AG09309 (cell line): Measurements from ENCODE around the gene PORCN.
"Not testable (repeated sequence)": the region's sequence is repeated elsewhere in the genome, so short reads cannot be mapped to it uniquely, and the experiment has no call there.

Experiments used
- DNase-seq: peaks from one replicate; pipeline ENCODE4 v3.0.0-alpha.2; 2010; ENCODE audit warnings: low read depth
- H3K4me3 ChIP-seq: 2 replicates; pipeline ENCODE4 v1.5.1; 2011; ENCODE audit warnings: mild to moderate bottlenecking, low read depth, low read length, moderate library complexity; ENCODE audit not compliant: control insufficient read depth
- CTCF ChIP-seq: IDR thresholded peaks from 2 replicates; pipeline ENCODE4 v1.5.1; 2011; ENCODE audit warnings: mild to moderate bottlenecking, low read depth, low read length, inconsistent platforms; ENCODE audit not compliant: insufficient read depth, control insufficient read depth; ENCODE audit errors: missing control alignments

The PORCN gene

GRCh38 chrX:48520455-48520854 lies 11.7 kb downstream of the PORCN start:
- H3K4me3 ChIP-seq, result no peak overlapping the region
- no peak for TF ChIP-seq CTCF
- DNase-seq, result no peak

- H3K4me3 ChIP-seq, result peak overlapping the region; percentile 53
- no peak for TF ChIP-seq CTCF
- DNase-seq, result no peak
These were observed 12.2 kb downstream of the PORCN start for GRCh38 chrX:48520976-48521352.

- DNase-seq, result peak; percentile 27
- H3K4me3 ChIP-seq, result peak within 1 kb of the TSS; percentile 53
- TF ChIP-seq CTCF, result no peak
These were observed 12.8 kb downstream of the PORCN start, which contains the start of gene EBP for GRCh38 chrX:48521353-48522243. Gene EBP, plus strand, starts transcription at chrX:48521808. Its CDS starts 1,964 bp downstream, at chrX:48523772.

- H3K4me3 ChIP-seq, result peak overlapping the region; percentile 53
- TF ChIP-seq CTCF, result no peak
- DNase-seq, result no peak
These were observed 13.5 kb downstream of the PORCN start for GRCh38 chrX:48522291-48522690.

- TF ChIP-seq CTCF, result no peak
- H3K4me3 ChIP-seq, result no peak overlapping the region
- DNase-seq, result no peak
These were observed 14.9 kb downstream of the PORCN start for GRCh38 chrX:48523682-48524081.

GRCh38 chrX:48525853-48526252 lies 17.1 kb downstream of the PORCN start:
- DNase-seq, result peak; percentile 18
- H3K4me3 ChIP-seq, result not testable (repeated sequence)

- no peak overlapping the region for H3K4me3 ChIP-seq
- no peak for TF ChIP-seq CTCF
- no peak for DNase-seq
These were observed 21.9 kb downstream of the PORCN start for GRCh38 chrX:48530736-48531135.
